ENCODE measurements around the gene UBASH3A. TPM values are rescaled to one million over a fixed set of nuclear protein-coding genes. Genes with fewer than 3 reads are reported as not detected.

The UBASH3A gene
- total and polyA plus RNA-seq, 9 donors = 0.15 to 0.85 (median 0.24) TPM; not detected in 2

DNA sequence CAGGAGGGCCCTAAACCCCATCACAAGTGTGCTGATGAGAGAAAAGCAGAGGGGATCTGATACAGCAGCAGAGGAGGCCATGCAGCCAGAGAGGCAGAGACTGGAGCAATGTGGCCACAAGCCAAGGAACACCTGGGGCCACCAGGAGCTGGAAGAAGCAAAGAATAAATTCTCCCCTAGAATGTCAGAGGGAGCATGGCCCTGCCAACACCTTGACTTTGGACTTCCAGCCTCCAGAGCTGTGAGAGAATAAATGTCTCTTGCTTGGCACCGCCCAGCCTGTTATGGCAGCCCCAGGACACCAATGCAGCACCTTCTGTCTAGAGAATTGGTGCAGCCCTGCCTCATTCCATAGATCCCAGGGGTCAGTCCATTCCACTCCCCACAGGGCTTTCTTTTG, 25.3 kb downstream of the UBASH3A start:
- H3K9me3 ChIP-seq = no peaks in the 10 kb centered on the region
- H3K4me1 ChIP-seq (ENCODE audit: insufficient read depth) = no peaks in the 10 kb centered on the region
- TF ChIP-seq POLR2A (IDR thresholded peaks at IDR 0.05) (no peak), EP300 (IDR thresholded peaks at IDR 0.05) (no peak)
- TF ChIP-seq, protein P1, sequence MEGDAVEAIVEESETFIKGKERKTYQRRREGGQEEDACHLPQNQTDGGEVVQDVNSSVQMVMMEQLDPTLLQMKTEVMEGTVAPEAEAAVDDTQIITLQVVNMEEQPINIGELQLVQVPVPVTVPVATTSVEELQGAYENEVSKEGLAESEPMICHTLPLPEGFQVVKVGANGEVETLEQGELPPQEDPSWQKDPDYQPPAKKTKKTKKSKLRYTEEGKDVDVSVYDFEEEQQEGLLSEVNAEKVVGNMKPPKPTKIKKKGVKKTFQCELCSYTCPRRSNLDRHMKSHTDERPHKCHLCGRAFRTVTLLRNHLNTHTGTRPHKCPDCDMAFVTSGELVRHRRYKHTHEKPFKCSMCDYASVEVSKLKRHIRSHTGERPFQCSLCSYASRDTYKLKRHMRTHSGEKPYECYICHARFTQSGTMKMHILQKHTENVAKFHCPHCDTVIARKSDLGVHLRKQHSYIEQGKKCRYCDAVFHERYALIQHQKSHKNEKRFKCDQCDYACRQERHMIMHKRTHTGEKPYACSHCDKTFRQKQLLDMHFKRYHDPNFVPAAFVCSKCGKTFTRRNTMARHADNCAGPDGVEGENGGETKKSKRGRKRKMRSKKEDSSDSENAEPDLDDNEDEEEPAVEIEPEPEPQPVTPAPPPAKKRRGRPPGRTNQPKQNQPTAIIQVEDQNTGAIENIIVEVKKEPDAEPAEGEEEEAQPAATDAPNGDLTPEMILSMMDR (IDR thresholded peaks at IDR 0.05) = no peak
- DNase-seq = no peak
- no peaks in the 10 kb centered on the region for H3K36me3 ChIP-seq
- H3K4me3 ChIP-seq = no peak overlapping the region
- no peaks in the 10 kb centered on the region for H3K27me3 ChIP-seq
- H3K27ac ChIP-seq = no peak overlapping the region
- WGBS, 3 donors = 90 to 100% (median 100%) methylated on average over 1 of the region's 1 CpG
- intact Hi-C loops (cut with DNase I) = no loop called here

DNA sequence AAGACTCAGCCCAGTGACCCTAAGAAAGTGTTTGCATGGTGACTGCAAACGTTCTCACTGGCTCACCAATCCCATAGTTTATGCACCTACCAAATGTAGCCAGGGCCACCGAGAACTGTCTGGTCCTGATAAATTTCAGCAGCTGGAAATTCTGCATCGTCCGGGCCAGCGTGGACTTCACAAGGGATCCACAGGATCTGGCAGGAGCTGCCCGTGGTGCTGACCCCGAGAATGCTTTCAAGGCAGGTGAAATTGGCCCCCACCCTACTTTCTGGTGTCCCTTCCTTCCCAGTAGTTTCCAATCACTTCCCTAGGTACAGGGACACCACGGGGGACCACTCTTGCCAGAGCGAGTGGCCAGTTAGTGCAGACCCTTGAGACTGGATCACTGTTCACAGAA, 26.2 kb downstream of the UBASH3A start:
- Histone ChIP-seq H3K27me3 (no peaks in the 10 kb centered on the region), H3K4me1 (ENCODE audit: insufficient read depth) (no peaks in the 10 kb centered on the region), H3K36me3 (no peaks in the 10 kb centered on the region), H3K4me3 (no peak overlapping the region), H3K9me3 (no peaks in the 10 kb centered on the region), H3K27ac (no peak overlapping the region)
- WGBS, 3 donors = 16 to 35% (median 17%) methylated on average over 9 of the region's 9 CpGs
- intact Hi-C loops (cut with DNase I) = no loop called here
- TF ChIP-seq, protein P1 (IDR thresholded peaks at IDR 0.05) = no peak
- TF ChIP-seq EP300 (IDR thresholded peaks at IDR 0.05) (no peak), POLR2A (IDR thresholded peaks at IDR 0.05) (no peak)
- DNase-seq = no peak

DNA sequence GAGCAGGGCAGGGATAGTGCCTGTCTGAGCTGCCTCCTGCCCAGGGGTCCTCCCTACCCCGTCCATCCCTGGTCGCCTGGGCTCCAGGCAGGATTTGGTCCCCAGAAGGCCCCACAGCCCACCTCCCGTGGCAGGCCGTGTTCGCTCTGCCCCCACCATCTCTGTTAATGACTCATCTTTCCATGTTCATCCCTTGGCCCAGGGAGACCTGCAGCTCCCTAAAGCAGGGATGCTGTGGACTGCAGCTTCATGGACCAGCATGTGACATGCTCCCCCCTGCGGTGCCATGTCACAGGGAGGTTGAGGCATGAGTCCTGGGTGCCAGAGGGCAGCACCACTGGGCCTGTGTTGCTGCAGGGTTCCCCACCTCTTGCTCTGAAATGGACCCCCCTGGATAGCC, 26.8 kb downstream of the UBASH3A start:
- no peak for DNase-seq
- Histone ChIP-seq H3K27me3 (no peaks in the 10 kb centered on the region), H3K36me3 (no peaks in the 10 kb centered on the region), H3K27ac (no peak overlapping the region), H3K4me3 (no peak overlapping the region), H3K9me3 (no peaks in the 10 kb centered on the region), H3K4me1 (ENCODE audit: insufficient read depth) (no peaks in the 10 kb centered on the region)
- TF ChIP-seq, protein P1 (IDR thresholded peaks at IDR 0.05) = no peak
- TF ChIP-seq POLR2A (IDR thresholded peaks at IDR 0.05) = no peak
- 83 to 86% (median 85%) methylated on average over 6 of the region's 6 CpGs for WGBS, 3 donors
- intact Hi-C loops (cut with DNase I) = no loop called here

DNA sequence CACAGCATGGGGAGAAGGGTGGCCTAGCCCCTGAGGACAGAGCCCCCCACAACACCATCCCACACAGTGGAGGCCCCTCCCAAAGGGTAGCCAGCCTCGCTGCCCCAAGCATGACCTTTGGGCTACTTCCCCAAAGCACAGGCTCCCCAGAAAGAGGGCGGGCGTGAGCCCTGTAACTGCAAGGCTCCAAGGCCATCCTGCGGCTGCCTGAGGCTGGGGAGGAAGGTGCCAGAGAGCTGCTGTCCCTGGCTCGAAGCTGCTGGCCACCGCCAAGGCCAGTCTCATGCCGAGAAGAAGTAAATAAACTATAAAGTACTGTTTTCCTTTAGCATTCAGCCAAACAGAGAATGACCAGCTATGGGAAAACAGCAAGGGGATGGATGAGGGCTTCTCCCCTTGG, 27.5 kb downstream of the UBASH3A start:
- H3K27me3 ChIP-seq = no peaks in the 10 kb centered on the region
- no peaks in the 10 kb centered on the region for H3K9me3 ChIP-seq
- H3K27ac ChIP-seq = no peak overlapping the region
- H3K4me1 ChIP-seq (ENCODE audit: insufficient read depth) = no peaks in the 10 kb centered on the region
- H3K36me3 ChIP-seq = no peaks in the 10 kb centered on the region
- DNase-seq = no peak
- intact Hi-C loops (cut with DNase I) = no loop called here
- TF ChIP-seq POLR2A (IDR thresholded peaks at IDR 0.05) (no peak), EP300 (IDR thresholded peaks at IDR 0.05) (no peak)
- TF ChIP-seq, protein P1 (IDR thresholded peaks at IDR 0.05) = no peak
- no peak overlapping the region for H3K4me3 ChIP-seq
- 52 to 55% (median 52%) methylated on average over 7 of the region's 7 CpGs for WGBS, 3 donors

DNA sequence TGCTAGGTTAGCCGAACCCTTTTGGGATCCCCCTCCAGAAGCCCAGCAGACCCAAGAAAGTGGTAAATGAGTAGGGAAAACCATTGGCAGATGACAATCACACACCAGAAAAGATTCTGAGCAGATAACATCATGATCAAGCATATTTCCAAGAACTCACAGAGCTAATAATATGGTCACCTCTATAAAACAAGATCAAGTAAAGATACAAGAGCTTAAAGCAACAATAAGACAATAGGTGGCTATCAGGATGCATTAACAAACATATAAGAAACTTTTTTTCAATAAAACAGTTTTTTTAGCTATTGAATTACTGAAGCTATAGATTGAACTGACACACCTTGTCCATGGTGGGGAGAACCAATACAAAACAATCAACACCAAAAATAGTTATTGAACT, 29.0 kb downstream of the UBASH3A start:
- TF ChIP-seq, protein P1 (IDR thresholded peaks at IDR 0.05) = no peak
- no peak for TF ChIP-seq EP300 (IDR thresholded peaks at IDR 0.05)
- no peak for TF ChIP-seq POLR2A (IDR thresholded peaks at IDR 0.05)
- H3K36me3 ChIP-seq = no peaks in the 10 kb centered on the region
- no peak overlapping the region for H3K4me3 ChIP-seq
- no peak for DNase-seq
- intact Hi-C loops (cut with DNase I) = no loop called here
- H3K9me3 ChIP-seq = no peaks in the 10 kb centered on the region
- 89 to 94% (median 92%) methylated on average over 1 of the region's 1 CpG for WGBS, 3 donors
- no peaks in the 10 kb centered on the region for H3K27me3 ChIP-seq
- no peak overlapping the region for H3K27ac ChIP-seq
- no peaks in the 10 kb centered on the region for H3K4me1 ChIP-seq (ENCODE audit: insufficient read depth)
